HG03103 (cell line): ENCODE data around the gene SLC4A1.

ENCODE experiments used
- ATAC-seq: cut with Tn5 transposase; IDR thresholded peaks from one replicate; pipeline ENCODE4 v1.9.1; 2021; ENCODE audit warnings: low read depth; ENCODE audit not compliant: unreplicated experiment

The SLC4A1 gene

GRCh38 chr17:44287651-44288050 is 19.7 kb upstream of the SLC4A1 start:
- ATAC-seq, result no peak

- ATAC-seq, result no peak
Measured at GRCh38 chr17:44284024-44284400, 16.1 kb upstream of the SLC4A1 start.

GRCh38 chr17:44283344-44284023 is 15.5 kb upstream of the SLC4A1 start:
- no peak for ATAC-seq

- no peak for ATAC-seq
Measured at GRCh38 chr17:44282264-44282663, 14.3 kb upstream of the SLC4A1 start.

- no peak for ATAC-seq
Measured at GRCh38 chr17:44281570-44281969, 13.6 kb upstream of the SLC4A1 start.

- ATAC-seq, result no peak
Measured at GRCh38 chr17:44280392-44280937, 12.5 kb upstream of the SLC4A1 start.

GRCh38 chr17:44279666-44280391 is 11.9 kb upstream of the SLC4A1 start:
- ATAC-seq, result no peak

GRCh38 chr17:44279346-44279665 is 11.4 kb upstream of the SLC4A1 start:
- ATAC-seq, result no peak

GRCh38 chr17:44277976-44278375 is 10.0 kb upstream of the SLC4A1 start:
- no peak for ATAC-seq

GRCh38 chr17:44273607-44274006 is 5.7 kb upstream of the SLC4A1 start:
- ATAC-seq, result no peak

- no peak for ATAC-seq
Measured at GRCh38 chr17:44272954-44273353, 5.0 kb upstream of the SLC4A1 start.

GRCh38 chr17:44272321-44272951 is 4.5 kb upstream of the SLC4A1 start:
- no peak for ATAC-seq

- ATAC-seq, result no peak
Measured at GRCh38 chr17:44269535-44270240, 1.8 kb upstream of the SLC4A1 start.

- no peak for ATAC-seq
Measured at GRCh38 chr17:44268709-44269534, 987 bp upstream of the SLC4A1 start.

GRCh38 chr17:44267165-44267455 is 825 bp downstream of the SLC4A1 start:
- no peak for ATAC-seq

GRCh38 chr17:44266402-44267164 is 1.4 kb downstream of the SLC4A1 start:
- no peak for ATAC-seq

- ATAC-seq, result no peak
Measured at GRCh38 chr17:44263345-44263902, 4.5 kb downstream of the SLC4A1 start.

- no peak for ATAC-seq
Measured at GRCh38 chr17:44262654-44263225, 5.2 kb downstream of the SLC4A1 start.

- ATAC-seq, result no peak
Measured at GRCh38 chr17:44260296-44260695, 7.6 kb downstream of the SLC4A1 start.
